Cardiac muscle cell (in vitro differentiated cells and primary cell): ENCODE measurements around the gene HDDC3. TPM values are rescaled to one million over a fixed set of nuclear protein-coding genes. Genes with fewer than 3 reads are reported as not detected.

Experiments used
- DNase-seq, 2 donors: peaks; one replicate each; pipeline versions ENCODE4 v3.0.0 to v3.0.0-alpha.2; 2010 to 2017; ENCODE audit warnings: low read depth in 1 of 2, low spot score in 1 of 2
- H3K27ac ChIP-seq: fragments of 200-600 bp; sonication (generic); 2 replicates; pipeline ENCODE4 v1.5.1; 2016
- H3K27me3 ChIP-seq: fragments of 200-600 bp; sonication (generic); 2 replicates; pipeline ENCODE4 v1.6.0; 2016; ENCODE audit warnings: control low read depth
- H3K36me3 ChIP-seq: fragments of 200-600 bp; sonication (generic); 2 replicates; pipeline ENCODE4 v1.5.1; 2016; ENCODE audit warnings: control low read depth
- H3K4me1 ChIP-seq: fragments of 200-600 bp; sonication (generic); 2 replicates; pipeline ENCODE4 v1.8.1; 2017; ENCODE audit warnings: low read depth, mild to moderate bottlenecking, mixed run types
- H3K4me3 ChIP-seq: fragments of 200-600 bp; sonication (generic); 2 replicates; pipeline ENCODE4 v1.5.1; 2016; ENCODE audit warnings: mild to moderate bottlenecking
- H3K9me3 ChIP-seq: fragments of 200-600 bp; sonication (generic); 2 replicates; pipeline ENCODE4 v1.5.1; 2017; ENCODE audit warnings: low read depth, mild to moderate bottlenecking, control low read depth
- polyA plus RNA-seq: library from polyadenylated mRNA; unstranded; fragments of >200 nt; fragmentation: Nextera tagmentation; extraction: Ambion mirVana; gene quantifications from 2 replicates; pipeline ENCODE4 v1.2.1, GENCODE V29; 2016
- total RNA-seq: library from RNA; depleted of rRNA; stranded (reverse); fragments of >200 nt; gene quantifications from 2 replicates; pipeline ENCODE4 v1.2.3, GENCODE V29; 2016
- TF ChIP-seq, protein P1 (sequence below): IDR thresholded peaks from 2 replicates; pipeline ENCODE4 v1.5.1; 2012; ENCODE audit warnings: low read depth, mild to moderate bottlenecking, low read length

The HDDC3 gene
- total and polyA plus RNA-seq, 2 experiments from 2014 or later: 22.5 to 32.5 TPM

DNA sequence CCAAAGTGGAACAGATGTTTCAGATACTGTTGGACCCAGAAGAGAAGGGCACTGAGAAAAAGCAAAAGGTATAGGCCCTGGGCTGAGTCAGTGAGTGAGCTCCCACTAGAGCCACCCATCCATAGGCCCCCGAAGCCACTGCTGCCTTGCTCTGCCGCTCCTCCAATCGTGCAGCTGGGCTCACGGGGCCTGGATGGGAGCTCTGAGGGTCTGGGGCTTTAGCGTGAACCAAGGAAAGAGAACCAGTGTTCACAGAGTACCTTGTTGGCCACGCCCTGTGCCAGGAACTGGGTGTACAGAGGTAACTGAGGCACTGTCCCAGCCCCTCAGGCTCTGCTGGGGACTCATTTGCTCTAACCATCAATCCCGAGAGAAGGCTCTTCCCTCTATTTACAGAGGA, 7.4 kb upstream of the HDDC3 start:
- Histone ChIP-seq H3K27ac (no peak overlapping the region), H3K4me1 (peaks cover 6% of the 10 kb centered on the region), H3K4me3 (no peak overlapping the region), H3K9me3 (no peaks in the 10 kb centered on the region), H3K36me3 (peaks cover 48% of the 10 kb centered on the region), H3K27me3 (no peaks in the 10 kb centered on the region)
- TF ChIP-seq, protein P1, sequence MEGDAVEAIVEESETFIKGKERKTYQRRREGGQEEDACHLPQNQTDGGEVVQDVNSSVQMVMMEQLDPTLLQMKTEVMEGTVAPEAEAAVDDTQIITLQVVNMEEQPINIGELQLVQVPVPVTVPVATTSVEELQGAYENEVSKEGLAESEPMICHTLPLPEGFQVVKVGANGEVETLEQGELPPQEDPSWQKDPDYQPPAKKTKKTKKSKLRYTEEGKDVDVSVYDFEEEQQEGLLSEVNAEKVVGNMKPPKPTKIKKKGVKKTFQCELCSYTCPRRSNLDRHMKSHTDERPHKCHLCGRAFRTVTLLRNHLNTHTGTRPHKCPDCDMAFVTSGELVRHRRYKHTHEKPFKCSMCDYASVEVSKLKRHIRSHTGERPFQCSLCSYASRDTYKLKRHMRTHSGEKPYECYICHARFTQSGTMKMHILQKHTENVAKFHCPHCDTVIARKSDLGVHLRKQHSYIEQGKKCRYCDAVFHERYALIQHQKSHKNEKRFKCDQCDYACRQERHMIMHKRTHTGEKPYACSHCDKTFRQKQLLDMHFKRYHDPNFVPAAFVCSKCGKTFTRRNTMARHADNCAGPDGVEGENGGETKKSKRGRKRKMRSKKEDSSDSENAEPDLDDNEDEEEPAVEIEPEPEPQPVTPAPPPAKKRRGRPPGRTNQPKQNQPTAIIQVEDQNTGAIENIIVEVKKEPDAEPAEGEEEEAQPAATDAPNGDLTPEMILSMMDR: no peak
- no peak for DNase-seq

DNA sequence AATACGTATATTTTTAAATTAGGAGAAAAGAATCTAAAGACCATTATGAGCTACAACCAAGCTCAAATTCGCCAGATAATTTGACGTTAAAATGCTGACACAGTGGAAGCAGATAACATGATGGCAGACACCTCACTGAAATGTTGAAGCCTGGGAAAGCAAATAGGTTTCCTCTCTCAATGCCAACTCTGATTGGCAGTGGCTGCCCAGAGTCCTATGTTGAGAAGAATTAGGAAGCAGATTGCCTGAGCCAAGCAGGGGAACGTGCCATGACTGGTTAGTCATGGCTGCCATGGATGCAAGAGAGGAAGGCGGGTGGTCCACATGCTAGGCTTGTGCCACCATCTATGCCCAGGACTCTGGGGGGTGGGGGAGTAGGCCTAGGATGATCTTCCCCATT, 5.9 kb upstream of the HDDC3 start:
- no peaks in the 10 kb centered on the region for H3K9me3 ChIP-seq
- H3K27ac ChIP-seq: no peak overlapping the region
- TF ChIP-seq, protein P1: no peak
- H3K27me3 ChIP-seq: no peaks in the 10 kb centered on the region
- H3K36me3 ChIP-seq: peaks cover 41% of the 10 kb centered on the region
- no peak overlapping the region for H3K4me3 ChIP-seq
- DNase-seq: no peak
- peaks cover 6% of the 10 kb centered on the region for H3K4me1 ChIP-seq

DNA sequence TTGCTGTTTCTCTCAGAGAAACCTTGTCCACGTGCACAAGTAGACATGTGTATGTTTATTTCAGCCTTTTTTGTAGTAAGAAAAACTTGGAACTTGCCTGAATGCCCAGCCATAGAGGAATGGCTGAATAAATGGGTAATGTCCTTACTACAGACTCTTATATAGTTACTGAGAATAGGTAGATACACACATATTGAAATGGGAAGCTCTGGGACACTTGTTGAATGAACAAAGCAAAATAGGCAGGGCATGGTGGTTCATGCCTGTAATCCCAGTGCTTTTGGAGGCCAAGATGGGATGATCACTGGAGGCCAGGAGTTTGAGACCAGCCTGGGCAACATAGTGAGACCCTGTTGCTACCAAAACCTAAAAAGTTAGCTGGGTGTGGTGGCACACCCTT, 4.5 kb upstream of the HDDC3 start:
- TF ChIP-seq, protein P1: no peak
- no peaks in the 10 kb centered on the region for H3K9me3 ChIP-seq
- H3K4me3 ChIP-seq: no peak overlapping the region
- peaks cover 29% of the 10 kb centered on the region for H3K36me3 ChIP-seq
- DNase-seq: no peak
- H3K4me1 ChIP-seq: peaks cover 6% of the 10 kb centered on the region
- no peaks in the 10 kb centered on the region for H3K27me3 ChIP-seq
- no peak overlapping the region for H3K27ac ChIP-seq

DNA sequence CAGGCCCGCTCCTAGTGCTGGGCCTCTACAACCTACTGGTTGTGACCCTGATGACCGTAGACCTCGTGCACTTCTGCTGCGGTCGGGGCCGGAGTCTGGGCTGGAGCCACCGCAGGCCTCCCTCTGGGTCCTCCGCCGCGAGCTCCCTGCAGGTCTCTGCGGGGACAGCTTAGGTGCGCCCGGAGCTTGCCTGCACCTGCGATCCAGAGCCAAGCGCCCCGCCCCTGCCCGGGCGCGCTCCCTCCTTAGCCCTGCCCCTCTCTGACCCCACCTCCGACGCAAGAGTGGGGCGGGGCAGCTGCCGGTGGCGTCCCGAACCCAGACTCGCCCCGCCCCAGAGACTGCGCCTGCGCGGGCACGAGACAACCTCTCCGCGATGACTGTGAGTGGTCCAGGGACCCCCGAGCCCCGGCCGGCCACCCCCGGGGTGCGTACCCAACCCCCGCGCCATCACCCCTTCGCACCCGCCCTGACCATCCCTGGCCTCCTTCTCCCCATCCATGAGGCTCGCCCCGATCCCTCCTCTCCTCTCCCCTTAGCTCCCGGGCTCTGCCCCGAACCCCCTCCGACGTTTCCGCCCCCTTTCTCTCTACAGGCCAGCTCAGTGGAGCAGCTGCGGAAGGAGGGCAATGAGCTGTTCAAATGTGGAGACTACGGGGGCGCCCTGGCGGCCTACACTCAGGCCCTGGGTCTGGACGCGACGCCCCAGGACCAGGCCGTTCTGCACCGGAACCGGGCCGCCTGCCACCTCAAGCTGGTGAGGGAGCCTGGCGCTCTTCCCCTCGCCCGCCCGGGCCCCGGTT, 2.8 kb upstream of the HDDC3 start, which contains the start of gene UNC45A:
Gene UNC45A (plus strand): TSS at position 337 of the 803 bp plus-strand sequence. CDS start 40 bp downstream, at position 377.
- no peaks in the 10 kb centered on the region for H3K9me3 ChIP-seq
- peak; percentile 86 to 92 for DNase-seq
- no peaks in the 10 kb centered on the region for H3K27me3 ChIP-seq
- H3K36me3 ChIP-seq: peaks cover 17% of the 10 kb centered on the region
- H3K4me3 ChIP-seq: peak within 1 kb of the TSS; percentile 58
- H3K4me1 ChIP-seq: peaks cover 6% of the 10 kb centered on the region
- peak within 1 kb of the TSS; percentile 29 for H3K27ac ChIP-seq
- TF ChIP-seq, protein P1: no peak

DNA sequence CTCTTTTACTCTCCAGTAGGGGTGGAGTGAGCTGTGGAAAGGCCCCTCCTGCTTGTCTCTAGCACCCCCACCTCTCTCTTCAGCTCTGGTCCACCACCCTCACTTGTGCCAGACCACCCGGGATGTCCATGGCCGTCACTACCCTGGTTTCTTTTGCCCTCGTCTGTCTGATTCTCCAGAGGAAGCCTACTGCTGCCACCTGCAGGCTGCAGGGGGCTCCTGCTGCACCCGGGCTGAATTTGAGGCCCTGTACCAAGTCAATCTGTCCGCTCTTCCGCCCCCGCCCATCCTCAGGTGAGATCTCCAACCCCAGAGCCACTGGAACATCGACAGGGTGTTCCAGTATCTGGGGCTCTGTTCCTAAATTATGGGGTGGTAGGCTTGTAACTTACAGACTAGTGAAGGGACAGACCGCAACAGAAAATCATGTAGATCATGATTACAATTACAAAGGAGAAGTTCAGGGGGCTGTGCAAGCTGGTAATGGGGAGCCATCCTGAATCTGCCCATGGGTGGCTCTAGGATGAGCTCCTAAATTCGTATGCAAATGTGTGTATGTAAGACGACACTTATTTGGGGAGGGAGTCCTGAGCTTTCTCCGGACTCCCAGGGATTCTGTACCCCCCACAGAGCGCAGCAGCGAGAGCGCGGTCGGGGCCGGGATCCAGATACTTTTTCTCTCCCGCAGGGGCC, 2.1 kb upstream of the HDDC3 start:
- Histone ChIP-seq H3K4me1 (peaks cover 6% of the 10 kb centered on the region), H3K9me3 (no peaks in the 10 kb centered on the region), H3K27ac (peak overlapping the region; percentile 29), H3K36me3 (peaks cover 9% of the 10 kb centered on the region), H3K27me3 (no peaks in the 10 kb centered on the region), H3K4me3 (peak overlapping the region; percentile 58)
- TF ChIP-seq, protein P1: peak; percentile 96
- peak; percentile 84 to 87 for DNase-seq
